GM23248 (cell line): Measurements from ENCODE around the gene FIS1. TPM values are rescaled to one million over a fixed set of nuclear protein-coding genes. Genes with fewer than 3 reads are reported as not detected.

Experiments
- DNase-seq: peaks from one replicate; pipeline ENCODE4 v3.0.0-alpha.2; 2015
- H2AFZ ChIP-seq: fragments of 200-600 bp; sonication (generic); 2 replicates; pipeline ENCODE4 v1.6.1; 2016; ENCODE audit warnings: antibody characterized with exemption
- H3F3A ChIP-seq: fragments of 200-600 bp; sonication (generic); 2 replicates; pipeline ENCODE4 v1.6.1; 2016; ENCODE audit warnings: mild to moderate bottlenecking, antibody characterized with exemption, mixed run types; ENCODE audit not compliant: insufficient read depth
- H3K27ac ChIP-seq: fragments of 200-600 bp; sonication (generic); 2 replicates; pipeline ENCODE4 v1.5.1; 2016; ENCODE audit warnings: mild to moderate bottlenecking
- H3K27me3 ChIP-seq: fragments of 200-600 bp; sonication (generic); replicated peaks from 2 replicates; pipeline ENCODE4 v1.6.1; 2016; ENCODE audit warnings: mild to moderate bottlenecking; ENCODE audit not compliant: insufficient read depth
- H3K36me3 ChIP-seq: fragments of 200-600 bp; sonication (generic); 2 replicates; pipeline ENCODE4 v1.6.1; 2016; ENCODE audit warnings: low read depth, mild to moderate bottlenecking
- H3K4me1 ChIP-seq: fragments of 200-600 bp; sonication (generic); 2 replicates; pipeline ENCODE4 v1.6.1; 2016; ENCODE audit warnings: mild to moderate bottlenecking; ENCODE audit not compliant: insufficient read depth
- H3K4me2 ChIP-seq: fragments of 200-600 bp; sonication (generic); one replicate; pipeline ENCODE4 v1.6.1; 2016; ENCODE audit warnings: mild to moderate bottlenecking; ENCODE audit not compliant: unreplicated experiment
- H3K4me3 ChIP-seq: fragments of 200-600 bp; sonication (generic); 2 replicates; pipeline ENCODE4 v1.5.1; 2016; ENCODE audit warnings: mild to moderate bottlenecking
- H3K79me2 ChIP-seq: fragments of 200-600 bp; sonication (generic); 2 replicates; pipeline ENCODE4 v1.6.1; 2016; ENCODE audit warnings: mild to moderate bottlenecking; ENCODE audit not compliant: insufficient read depth
- H3K9ac ChIP-seq: fragments of 200-600 bp; sonication (generic); 2 replicates; pipeline ENCODE4 v1.6.1; 2016; ENCODE audit warnings: mild to moderate bottlenecking
- H3K9me2 ChIP-seq: fragments of 200-600 bp; sonication (generic); 2 replicates; pipeline ENCODE4 v1.6.1; 2016; ENCODE audit warnings: mixed run types, mild to moderate bottlenecking, moderate library complexity; ENCODE audit not compliant: insufficient read depth
- H3K9me3 ChIP-seq: fragments of 200-600 bp; sonication (generic); one replicate; pipeline ENCODE4 v1.6.1; 2017; ENCODE audit warnings: low read depth
- H4K20me1 ChIP-seq: fragments of 200-600 bp; sonication (generic); 2 replicates; pipeline ENCODE4 v1.6.0; 2016; ENCODE audit not compliant: insufficient read depth
- EZH2 ChIP-seq: fragments of 200-600 bp; sonication (generic); IDR thresholded peaks from 2 replicates; pipeline ENCODE4 v1.6.1; 2018; ENCODE audit warnings: antibody characterized with exemption, mild to moderate bottlenecking; ENCODE audit not compliant: insufficient read depth, poor library complexity, severe bottlenecking
- EZH2phosphoT487 ChIP-seq: fragments of 200-600 bp; sonication (generic); IDR thresholded peaks from 2 replicates; pipeline ENCODE4 v1.6.1; 2018; ENCODE audit warnings: antibody characterized with exemption, moderate library complexity, mild to moderate bottlenecking, low read depth; ENCODE audit not compliant: insufficient read depth
- WGBS, 2 experiments: methylation state at CpG; one replicate each; pipeline ENCODE4 v1.1.6; 2015 to 2017; ENCODE audit warnings: low lambda C conversion rate in 2 of 2, low coverage in 1 of 2; ENCODE audit errors: missing lambda C conversion rate in 2 of 2; 5-methylcytosine and 5-hydroxymethylcytosine counted together
- in situ Hi-C: fragments of 300-500 bp; cut with MboI; formaldehyde crosslinking; loops from 2 replicates; pipeline ENCODE4 v1.15.0; 2020
- polyA plus RNA-seq: library from polyadenylated mRNA; unstranded; fragments of >200 nt; fragmentation: Nextera tagmentation; extraction: Ambion mirVana; gene quantifications from 2 replicates; pipeline ENCODE4 v1.2.1, GENCODE V29; 2016
- total RNA-seq: library from RNA; depleted of rRNA; stranded (reverse); fragments of >200 nt; shearing (Covaris generic); gene quantifications from 2 replicates; pipeline ENCODE4 v1.2.3, GENCODE V29; 2014

FIS1 gene
- total and polyA plus RNA-seq, 2 experiments from 2014 or later = 193 to 235 TPM

GRCh38 chr7:101241015-101241363, 3.9 kb downstream of the FIS1 start:
- Histone ChIP-seq H3K9ac (no peak overlapping the region), H3K4me2 (no peak overlapping the region), H3K36me3 (no peaks in the 10 kb centered on the region), H3K27me3 (no peaks in the 10 kb centered on the region), H3K4me1 (peaks cover 20% of the 10 kb centered on the region), H2AFZ (no peak overlapping the region), H3K9me2 (no peaks in the 10 kb centered on the region), H3K9me3 (no peaks in the 10 kb centered on the region), H3F3A (peaks cover 15% of the 10 kb centered on the region), H4K20me1 (no peaks in the 10 kb centered on the region), H3K27ac (no peak overlapping the region), H3K79me2 (peaks cover 50% of the 10 kb centered on the region), H3K4me3 (no peak overlapping the region)
- peak; percentile 38 for DNase-seq
- TF ChIP-seq EZH2 = no peak
- TF ChIP-seq EZH2phosphoT487 = no peak
- in situ Hi-C loops = no loop called here
- WGBS, 2 experiments = 90 to 92% methylated on average over 12 of the region's 12 CpGs

- Histone ChIP-seq H2AFZ (no peak overlapping the region), H3K79me2 (peaks cover 44% of the 10 kb centered on the region), H3K36me3 (no peaks in the 10 kb centered on the region), H3K9me2 (no peaks in the 10 kb centered on the region), H3K4me3 (no peak overlapping the region), H3K9ac (no peak overlapping the region), H3K4me1 (peaks cover 20% of the 10 kb centered on the region), H3K27me3 (no peaks in the 10 kb centered on the region), H3K27ac (no peak overlapping the region), H3K4me2 (no peak overlapping the region), H4K20me1 (no peaks in the 10 kb centered on the region), H3K9me3 (no peaks in the 10 kb centered on the region), H3F3A (peaks cover 15% of the 10 kb centered on the region)
- DNase-seq = no peak
- in situ Hi-C loops = no loop called here
- TF ChIP-seq EZH2 (no peak), EZH2phosphoT487 (no peak)
- WGBS, 2 experiments = 94 to 95% methylated on average over 30 to 32 of the region's 32 CpGs
These were observed 4.5 kb downstream of the FIS1 start for GRCh38 chr7:101240226-101241014.

GRCh38 chr7:101239951-101240220, 5.0 kb downstream of the FIS1 start:
- Histone ChIP-seq H3K4me1 (peaks cover 20% of the 10 kb centered on the region), H3K4me2 (no peak overlapping the region), H3K9me2 (no peaks in the 10 kb centered on the region), H3K9ac (no peak overlapping the region), H3F3A (peaks cover 15% of the 10 kb centered on the region), H3K4me3 (no peak overlapping the region), H2AFZ (no peak overlapping the region), H3K79me2 (peaks cover 40% of the 10 kb centered on the region), H3K27ac (no peak overlapping the region), H3K27me3 (no peaks in the 10 kb centered on the region), H4K20me1 (no peaks in the 10 kb centered on the region), H3K9me3 (no peaks in the 10 kb centered on the region), H3K36me3 (no peaks in the 10 kb centered on the region)
- TF ChIP-seq EZH2phosphoT487 (no peak), EZH2 (no peak)
- DNase-seq = no peak
- in situ Hi-C loops = no loop called here
- WGBS, 2 experiments = 98% methylated on average over 6 to 9 of the region's 9 CpGs

- Histone ChIP-seq H3K4me1 (peaks cover 20% of the 10 kb centered on the region), H3K36me3 (no peaks in the 10 kb centered on the region), H3K4me3 (no peak overlapping the region), H3K79me2 (peaks cover 40% of the 10 kb centered on the region), H3K27ac (no peak overlapping the region), H3K9me2 (no peaks in the 10 kb centered on the region), H3F3A (peaks cover 15% of the 10 kb centered on the region), H3K27me3 (no peaks in the 10 kb centered on the region), H3K9ac (no peak overlapping the region), H4K20me1 (no peaks in the 10 kb centered on the region), H3K4me2 (no peak overlapping the region), H3K9me3 (no peaks in the 10 kb centered on the region), H2AFZ (no peak overlapping the region)
- TF ChIP-seq EZH2 (no peak), EZH2phosphoT487 (no peak)
- 76 to 85% methylated on average over 18 to 27 of the region's 27 CpGs for WGBS, 2 experiments
- in situ Hi-C loops = no loop called here
- no peak for DNase-seq
These were observed 5.5 kb downstream of the FIS1 start for GRCh38 chr7:101239191-101239950.
